ENCODE measurements around the gene GRN.

GRN gene

DNA sequence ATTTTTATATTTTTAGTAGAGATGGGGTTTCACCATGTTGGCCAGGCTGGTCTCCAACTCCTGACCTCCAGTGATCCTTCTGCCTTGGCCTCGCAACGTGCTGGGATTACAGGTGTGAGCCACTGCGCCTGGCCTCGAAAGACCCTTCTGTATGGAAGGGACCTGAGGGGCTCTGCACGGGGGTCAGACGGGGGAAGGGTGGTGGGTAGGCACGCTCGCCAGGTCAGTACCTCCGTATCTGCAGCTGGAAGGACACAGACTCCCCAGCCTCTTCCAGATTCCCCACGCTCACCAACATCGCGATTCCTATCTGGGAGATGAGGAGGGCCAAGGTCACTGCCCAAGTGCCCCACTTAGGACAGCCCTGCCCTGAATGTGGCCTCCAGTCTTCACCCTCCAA lies 31.7 kb downstream of the GRN start:
- DNase-seq (ENCODE audit: low read depth): no peak
- H3K4me3 ChIP-seq (ENCODE audit: low read length): no peak overlapping the region
- no peak for TF ChIP-seq CTCF (conservative IDR thresholded peaks at IDR 0.05; ENCODE audit: low read length)

DNA sequence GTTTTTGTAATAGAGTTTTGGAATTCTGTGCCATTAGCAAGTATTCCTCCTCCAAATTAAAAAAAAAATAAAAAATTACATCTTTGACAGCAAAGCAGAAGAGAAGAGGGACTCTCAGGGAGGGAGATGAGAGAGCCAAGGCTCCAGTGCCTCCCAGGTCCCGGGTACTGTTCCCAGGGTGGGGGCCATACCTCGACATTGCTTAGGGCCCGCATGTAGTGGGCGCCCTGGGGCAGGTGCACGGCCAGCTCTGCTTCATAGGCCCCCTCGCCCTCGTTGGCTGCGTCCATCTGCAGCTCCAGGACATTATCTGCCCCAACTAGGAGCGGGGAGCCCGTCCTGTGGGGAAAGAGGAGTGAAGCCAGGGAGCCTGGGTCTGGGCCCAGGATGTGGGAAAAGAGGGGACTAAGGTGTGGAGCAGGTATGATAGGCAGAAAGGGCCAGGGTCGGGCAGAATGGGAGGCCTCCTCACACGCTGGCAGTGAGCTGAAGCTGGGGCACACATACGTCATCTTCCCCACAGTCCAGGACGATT lies 33.1 kb downstream of the GRN start:
- no peak for DNase-seq (ENCODE audit: low read depth)
- TF ChIP-seq CTCF (conservative IDR thresholded peaks at IDR 0.05; ENCODE audit: low read length): no peak
- H3K4me3 ChIP-seq (ENCODE audit: low read length): no peak overlapping the region

DNA sequence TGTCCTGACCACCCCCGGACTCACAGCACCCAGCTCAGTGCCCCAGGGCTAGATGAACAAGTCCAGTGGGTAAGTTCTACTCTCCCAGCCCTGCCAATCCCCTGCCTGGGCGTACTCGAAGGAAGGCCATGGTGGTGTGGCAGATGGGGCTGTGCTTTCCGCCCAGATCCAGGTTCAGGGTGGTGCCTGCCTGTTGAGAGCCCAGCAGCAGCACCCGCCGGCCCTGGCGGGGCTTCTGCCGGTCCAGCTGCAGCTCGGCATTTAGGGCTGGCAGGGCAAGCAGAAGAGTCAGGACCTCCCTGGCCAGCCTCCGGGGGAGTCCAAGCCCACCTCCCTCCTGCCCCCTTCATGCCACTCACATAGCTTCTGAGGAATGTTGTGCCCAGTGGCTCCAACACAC lies 34.8 kb downstream of the GRN start:
- H3K4me3 ChIP-seq (ENCODE audit: low read length): no peak overlapping the region
- DNase-seq (ENCODE audit: low read depth): no peak
- no peak for TF ChIP-seq CTCF (conservative IDR thresholded peaks at IDR 0.05; ENCODE audit: low read length)

- no peak overlapping the region for H3K4me3 ChIP-seq (ENCODE audit: low read length)
- no peak for TF ChIP-seq CTCF (conservative IDR thresholded peaks at IDR 0.05; ENCODE audit: low read length)
- no peak for DNase-seq (ENCODE audit: low read depth)
These were observed 35.7 kb downstream of the GRN start for GRCh38 chr17:44380767-44381166.

GRCh38 chr17:44381810-44382305 lies 36.8 kb downstream of the GRN start:
- DNase-seq (ENCODE audit: low read depth): no peak
- TF ChIP-seq CTCF (conservative IDR thresholded peaks at IDR 0.05; ENCODE audit: low read length): no peak

GRCh38 chr17:44382917-44383316 lies 37.8 kb downstream of the GRN start:
- TF ChIP-seq CTCF (conservative IDR thresholded peaks at IDR 0.05; ENCODE audit: low read length): no peak
- H3K4me3 ChIP-seq (ENCODE audit: low read length): no peak overlapping the region
- no peak for DNase-seq (ENCODE audit: low read depth)

More at GRCh38 chr17:44381810-44382305, 36.8 kb downstream of the GRN start:
- H3K4me3 ChIP-seq (ENCODE audit: low read length): no peak overlapping the region

GRCh38 chr17:44383363-44383762 lies 38.3 kb downstream of the GRN start:
- no peak overlapping the region for H3K4me3 ChIP-seq (ENCODE audit: low read length)
- TF ChIP-seq CTCF (conservative IDR thresholded peaks at IDR 0.05; ENCODE audit: low read length): no peak
- no peak for DNase-seq (ENCODE audit: low read depth)
